ENCODE measurements around the gene CD36.
A peak's percentile ranks its signal among the peaks of the same experiment; 100 is the strongest.

The CD36 gene

DNA sequence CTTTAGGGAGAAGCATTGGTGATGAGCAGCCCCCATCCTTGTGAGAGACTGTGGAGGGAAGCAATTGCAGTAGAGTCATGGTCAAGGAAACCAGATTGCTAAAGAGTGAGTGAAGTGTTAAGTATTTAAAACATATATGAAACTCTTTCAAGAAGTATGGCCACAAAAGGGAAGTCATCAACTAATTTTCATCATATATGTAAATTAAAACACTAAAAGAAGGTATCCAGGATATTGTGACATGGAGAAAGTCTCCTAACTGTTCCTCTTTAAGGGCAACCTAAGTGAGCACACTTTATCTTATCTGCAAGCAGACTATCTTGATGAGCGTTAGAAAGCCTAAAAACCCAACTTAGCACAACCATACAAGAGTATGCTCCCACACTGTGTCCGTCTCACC lies 69.7 kb downstream of the CD36 start:
- no peak for DNase-seq (ENCODE audit: extremely low read depth, low read depth)
- TF ChIP-seq CTCF (IDR thresholded peaks at IDR 0.05; ENCODE audit: low read depth, low read length) = no peak

- no peak for TF ChIP-seq CTCF (IDR thresholded peaks at IDR 0.05; ENCODE audit: low read depth, low read length)
- DNase-seq (ENCODE audit: extremely low read depth, low read depth) = no peak
Observed at GRCh38 chr7:80711531-80711930, 73.1 kb downstream of the CD36 start.

- TF ChIP-seq CTCF (IDR thresholded peaks at IDR 0.05; ENCODE audit: low read depth, low read length) = no peak
- no peak for DNase-seq (ENCODE audit: extremely low read depth, low read depth)
Observed at GRCh38 chr7:80719261-80719660, 80.8 kb downstream of the CD36 start.

DNA sequence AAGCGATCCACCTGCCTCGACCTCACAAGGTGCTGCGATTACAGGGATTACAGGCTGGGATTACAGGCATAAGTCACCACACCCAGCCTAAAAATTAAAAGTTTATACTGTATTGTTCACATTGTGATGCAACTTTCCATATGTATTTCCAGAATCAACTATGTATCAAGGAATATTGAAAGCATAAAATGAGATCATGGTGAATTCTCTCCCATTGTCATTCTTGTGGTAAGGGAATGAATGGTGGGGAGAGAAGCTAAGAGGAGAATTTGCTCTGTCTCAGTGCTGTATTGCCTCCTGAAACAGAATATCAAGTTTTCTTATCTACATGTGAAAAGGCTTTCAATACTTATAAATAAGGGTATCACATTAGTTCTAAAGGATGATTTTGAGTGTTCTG lies 81.7 kb downstream of the CD36 start:
- no peak for DNase-seq (ENCODE audit: extremely low read depth, low read depth)
- no peak for TF ChIP-seq CTCF (IDR thresholded peaks at IDR 0.05; ENCODE audit: low read depth, low read length)

DNA sequence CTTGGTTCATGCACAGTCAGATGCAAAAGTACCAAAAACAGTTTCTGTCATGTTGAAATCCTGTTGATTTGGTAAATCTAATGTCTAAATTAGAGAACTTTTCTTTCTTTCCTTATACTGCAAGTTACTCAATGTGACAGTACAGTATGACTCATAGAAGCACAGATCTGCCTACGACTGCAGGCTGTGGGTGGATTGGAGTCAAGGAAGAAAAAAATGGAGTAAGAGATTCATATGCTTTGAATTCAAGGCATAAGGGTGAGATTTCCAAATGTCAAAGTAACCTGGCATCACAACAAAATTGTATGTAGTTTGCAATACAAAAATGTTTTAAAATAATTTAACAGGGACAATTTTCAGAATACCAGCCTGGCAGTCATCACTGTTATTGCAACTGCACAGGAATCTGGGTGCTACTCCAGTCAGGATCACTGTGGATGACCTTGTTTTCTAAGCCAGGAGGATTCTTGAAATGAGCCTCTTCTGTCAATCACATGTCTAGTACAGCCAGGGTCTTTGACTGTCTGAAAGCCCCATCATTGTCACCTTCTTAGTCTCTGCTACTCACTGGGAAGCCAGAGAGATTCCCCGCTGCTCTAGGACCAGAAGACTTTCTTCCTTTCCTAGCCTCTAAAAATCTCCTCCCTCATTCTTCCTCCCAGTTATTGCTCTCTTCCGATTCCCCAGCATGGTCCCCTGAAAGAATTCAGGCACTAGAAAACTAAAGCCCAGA lies 83.6 kb downstream of the CD36 start:
- DNase-seq (ENCODE audit: extremely low read depth, low read depth) = peak; percentile 46

DNA sequence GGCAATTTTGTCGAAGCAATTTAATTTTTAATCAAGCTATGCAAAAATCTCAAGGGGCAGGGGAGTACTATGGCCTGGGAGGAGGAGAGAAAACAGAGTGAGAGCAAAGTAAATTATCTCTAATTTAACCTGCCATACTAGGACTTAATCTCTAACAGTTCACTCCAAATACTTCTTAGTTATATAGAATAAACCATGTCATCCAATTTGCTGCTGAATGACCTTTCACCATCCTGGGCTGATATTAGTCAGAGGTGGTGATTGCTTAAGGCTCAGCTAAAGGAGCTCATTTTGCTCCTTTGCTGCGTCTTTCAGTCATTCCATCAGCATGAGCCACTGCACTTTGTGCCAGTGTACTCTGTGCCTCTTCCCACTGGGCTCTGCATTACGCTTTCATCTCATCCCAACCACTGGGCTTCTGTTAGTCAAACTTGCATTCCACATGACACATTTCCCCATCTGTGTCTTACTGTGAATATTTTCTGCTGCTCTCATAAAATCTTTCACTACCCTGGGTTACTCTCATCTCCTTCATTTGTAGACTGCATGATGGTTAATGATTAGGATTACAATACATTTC lies 84.3 kb downstream of the CD36 start:
- TF ChIP-seq CTCF (IDR thresholded peaks at IDR 0.05; ENCODE audit: low read depth, low read length) = no peak
- peak; percentile 89 for DNase-seq (ENCODE audit: extremely low read depth, low read depth)

More for the DNA sequence above, 83.6 kb downstream of the CD36 start:
- no peak for TF ChIP-seq CTCF (IDR thresholded peaks at IDR 0.05; ENCODE audit: low read depth, low read length)

- peak; percentile 70 for DNase-seq (ENCODE audit: extremely low read depth, low read depth)
Observed at GRCh38 chr7:80724249-80724871, 85.9 kb downstream of the CD36 start.

More at GRCh38 chr7:80724249-80724871, 85.9 kb downstream of the CD36 start:
- no peak for TF ChIP-seq CTCF (IDR thresholded peaks at IDR 0.05; ENCODE audit: low read depth, low read length)
